ENCODE measurements around the gene CDC42BPA. TPM values are rescaled to one million over a fixed set of nuclear protein-coding genes. Genes with fewer than 3 reads are reported as not detected.

CDC42BPA gene
- total and polyA plus RNA-seq, 2 of the 8 experiments (the other 6 are each of a cell fraction or from before 2014, with no cell fraction given): 7.1 to 28.5 TPM

DNA sequence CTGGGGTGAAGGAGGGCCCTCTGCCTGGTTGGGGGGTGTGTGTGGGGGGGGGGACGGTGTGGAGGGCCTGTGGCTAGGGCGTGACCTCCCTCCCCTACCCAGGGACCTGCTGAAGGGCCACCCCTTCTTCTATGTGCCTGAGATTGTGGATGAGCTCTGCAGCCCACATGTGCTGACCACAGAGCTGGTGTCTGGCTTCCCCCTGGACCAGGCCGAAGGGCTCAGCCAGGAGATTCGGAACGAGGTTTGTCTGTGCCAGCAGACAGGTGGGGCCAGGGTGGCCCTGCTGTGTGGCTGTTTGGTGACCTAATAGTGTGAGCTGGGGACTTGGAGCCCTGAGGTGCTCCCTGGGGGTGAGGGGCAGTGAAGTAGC, 334.3 kb downstream of the CDC42BPA start (continued):
- TF ChIP-seq CHD7 (IDR thresholded peaks at IDR 0.05; ENCODE audit: insufficient replicate concordance, low read length) (no peak), KDM5A (IDR thresholded peaks at IDR 0.05; ENCODE audit: low read length) (no peak)

Measured in H1 (cell line).